ENCODE measurements around the gene PLA2R1. TPM values are rescaled to one million over a fixed set of nuclear protein-coding genes. Genes with fewer than 3 reads are reported as not detected.

Gene PLA2R1
- total RNA-seq, 1 donor from 2014 or later: 46.5 TPM

GRCh38 chr2:160060297-160060696, 2.1 kb downstream of the PLA2R1 start:
- Mint-ChIP-seq H3K4me3 (ENCODE audit: unreplicated experiment) (peak overlapping the region; percentile 92), H3K9me3 (ENCODE audit: low read depth) (no peaks in the 10 kb centered on the region), H3K4me1 (ENCODE audit: low read depth) (peaks cover 80% of the 10 kb centered on the region), H3K27ac (ENCODE audit: unreplicated experiment) (no peak overlapping the region), H3K36me3 (ENCODE audit: low read depth) (peaks cover 6% of the 10 kb centered on the region), H3K27me3 (ENCODE audit: low read depth) (no peaks in the 10 kb centered on the region)
- DNase-seq (ENCODE audit: low spot score): no peak
- TF ChIP-seq CTCF (IDR thresholded peaks at IDR 0.05): no peak

GRCh38 chr2:160057356-160057755, 5.1 kb downstream of the PLA2R1 start:
- no peak overlapping the region for H3K27ac Mint-ChIP-seq (ENCODE audit: unreplicated experiment)
- DNase-seq (ENCODE audit: low spot score): no peak
- H3K36me3 Mint-ChIP-seq (ENCODE audit: low read depth): peaks cover 6% of the 10 kb centered on the region
- H3K4me1 Mint-ChIP-seq (ENCODE audit: low read depth): peaks cover 70% of the 10 kb centered on the region
- TF ChIP-seq CTCF (IDR thresholded peaks at IDR 0.05): no peak
- no peak overlapping the region for H3K4me3 Mint-ChIP-seq (ENCODE audit: unreplicated experiment)
- H3K9me3 Mint-ChIP-seq (ENCODE audit: low read depth): no peaks in the 10 kb centered on the region
- H3K27me3 Mint-ChIP-seq (ENCODE audit: low read depth): no peaks in the 10 kb centered on the region

GRCh38 chr2:160055726-160056108, 6.7 kb downstream of the PLA2R1 start:
- Mint-ChIP-seq H3K27ac (ENCODE audit: unreplicated experiment) (no peak overlapping the region), H3K4me3 (ENCODE audit: unreplicated experiment) (no peak overlapping the region), H3K27me3 (ENCODE audit: low read depth) (no peaks in the 10 kb centered on the region), H3K9me3 (ENCODE audit: low read depth) (no peaks in the 10 kb centered on the region), H3K36me3 (ENCODE audit: low read depth) (peaks cover 6% of the 10 kb centered on the region), H3K4me1 (ENCODE audit: low read depth) (peaks cover 77% of the 10 kb centered on the region)
- no peak for TF ChIP-seq CTCF (IDR thresholded peaks at IDR 0.05)
- no peak for DNase-seq (ENCODE audit: low spot score)

GRCh38 chr2:160054984-160055725, 7.3 kb downstream of the PLA2R1 start:
- no peak for DNase-seq (ENCODE audit: low spot score)
- no peak overlapping the region for H3K4me3 Mint-ChIP-seq (ENCODE audit: unreplicated experiment)
- no peaks in the 10 kb centered on the region for H3K9me3 Mint-ChIP-seq (ENCODE audit: low read depth)
- peak overlapping the region; percentile 52 for H3K27ac Mint-ChIP-seq (ENCODE audit: unreplicated experiment)
- peaks cover 6% of the 10 kb centered on the region for H3K36me3 Mint-ChIP-seq (ENCODE audit: low read depth)
- H3K4me1 Mint-ChIP-seq (ENCODE audit: low read depth): peaks cover 75% of the 10 kb centered on the region
- no peaks in the 10 kb centered on the region for H3K27me3 Mint-ChIP-seq (ENCODE audit: low read depth)
- no peak for TF ChIP-seq CTCF (IDR thresholded peaks at IDR 0.05)

- no peaks in the 10 kb centered on the region for H3K9me3 Mint-ChIP-seq (ENCODE audit: low read depth)
- peaks cover 64% of the 10 kb centered on the region for H3K4me1 Mint-ChIP-seq (ENCODE audit: low read depth)
- TF ChIP-seq CTCF (IDR thresholded peaks at IDR 0.05): no peak
- H3K36me3 Mint-ChIP-seq (ENCODE audit: low read depth): peaks cover 3% of the 10 kb centered on the region
- H3K4me3 Mint-ChIP-seq (ENCODE audit: unreplicated experiment): no peak overlapping the region
- H3K27me3 Mint-ChIP-seq (ENCODE audit: low read depth): no peaks in the 10 kb centered on the region
- H3K27ac Mint-ChIP-seq (ENCODE audit: unreplicated experiment): no peak overlapping the region
- no peak for DNase-seq (ENCODE audit: low spot score)
Observed at GRCh38 chr2:160053946-160054345, 8.5 kb downstream of the PLA2R1 start.

All from chondrocyte (in vitro differentiated cells).